ENCODE measurements around the gene RNF224. TPM values are rescaled to one million over a fixed set of nuclear protein-coding genes. Genes with fewer than 3 reads are reported as not detected.

RNF224 gene
- total RNA-seq, 1 donor from 2014 or later, result not detected

- DNase-seq (ENCODE audit: low read depth), result no peak
- no peak overlapping the region for H3K4me3 ChIP-seq (ENCODE audit: low read depth, low read length)
- TF ChIP-seq CTCF (conservative IDR thresholded peaks at IDR 0.05; ENCODE audit: low read depth, low read length), result no peak
Observed at GRCh38 chr9:137247916-137248175, 20.5 kb downstream of the RNF224 start.

GRCh38 chr9:137250329-137251193, 23.3 kb downstream of the RNF224 start:
- DNase-seq (ENCODE audit: low read depth), result no peak
- H3K4me3 ChIP-seq (ENCODE audit: low read depth, low read length), result no peak overlapping the region
- TF ChIP-seq CTCF (conservative IDR thresholded peaks at IDR 0.05; ENCODE audit: low read depth, low read length), result no peak

- TF ChIP-seq CTCF (conservative IDR thresholded peaks at IDR 0.05; ENCODE audit: low read depth, low read length), result no peak
- no peak for DNase-seq (ENCODE audit: low read depth)
- H3K4me3 ChIP-seq (ENCODE audit: low read depth, low read length), result no peak within 1 kb of the TSS
Observed at GRCh38 chr9:137251194-137251461, 23.8 kb downstream of the RNF224 start, which contains the start of gene STPG3. Gene STPG3, plus strand, starts transcription at chr9:137251286. Its CDS starts 1 bp downstream, at chr9:137251287.

GRCh38 chr9:137251490-137252268, 24.4 kb downstream of the RNF224 start:
- no peak for TF ChIP-seq CTCF (conservative IDR thresholded peaks at IDR 0.05; ENCODE audit: low read depth, low read length)
- DNase-seq (ENCODE audit: low read depth), result no peak
- H3K4me3 ChIP-seq (ENCODE audit: low read depth, low read length), result no peak overlapping the region

- no peak overlapping the region for H3K4me3 ChIP-seq (ENCODE audit: low read depth, low read length)
- DNase-seq (ENCODE audit: low read depth), result no peak
- no peak for TF ChIP-seq CTCF (conservative IDR thresholded peaks at IDR 0.05; ENCODE audit: low read depth, low read length)
Observed at GRCh38 chr9:137252555-137253506, 25.5 kb downstream of the RNF224 start.

GRCh38 chr9:137253717-137254623, 26.7 kb downstream of the RNF224 start:
- no peak for DNase-seq (ENCODE audit: low read depth)
- H3K4me3 ChIP-seq (ENCODE audit: low read depth, low read length), result peak overlapping the region; percentile 95
- no peak for TF ChIP-seq CTCF (conservative IDR thresholded peaks at IDR 0.05; ENCODE audit: low read depth, low read length)

Data from epithelial cell of proximal tubule (primary cell).